ENCODE data around the gene OSM. TPM values are rescaled to one million over a fixed set of nuclear protein-coding genes. Genes with fewer than 3 reads are reported as not detected.

The OSM gene
- total and polyA plus RNA-seq, 2 donors (not counting 3 experiments of a cell fraction or from before 2014, with no cell fraction given): not detected

DNA sequence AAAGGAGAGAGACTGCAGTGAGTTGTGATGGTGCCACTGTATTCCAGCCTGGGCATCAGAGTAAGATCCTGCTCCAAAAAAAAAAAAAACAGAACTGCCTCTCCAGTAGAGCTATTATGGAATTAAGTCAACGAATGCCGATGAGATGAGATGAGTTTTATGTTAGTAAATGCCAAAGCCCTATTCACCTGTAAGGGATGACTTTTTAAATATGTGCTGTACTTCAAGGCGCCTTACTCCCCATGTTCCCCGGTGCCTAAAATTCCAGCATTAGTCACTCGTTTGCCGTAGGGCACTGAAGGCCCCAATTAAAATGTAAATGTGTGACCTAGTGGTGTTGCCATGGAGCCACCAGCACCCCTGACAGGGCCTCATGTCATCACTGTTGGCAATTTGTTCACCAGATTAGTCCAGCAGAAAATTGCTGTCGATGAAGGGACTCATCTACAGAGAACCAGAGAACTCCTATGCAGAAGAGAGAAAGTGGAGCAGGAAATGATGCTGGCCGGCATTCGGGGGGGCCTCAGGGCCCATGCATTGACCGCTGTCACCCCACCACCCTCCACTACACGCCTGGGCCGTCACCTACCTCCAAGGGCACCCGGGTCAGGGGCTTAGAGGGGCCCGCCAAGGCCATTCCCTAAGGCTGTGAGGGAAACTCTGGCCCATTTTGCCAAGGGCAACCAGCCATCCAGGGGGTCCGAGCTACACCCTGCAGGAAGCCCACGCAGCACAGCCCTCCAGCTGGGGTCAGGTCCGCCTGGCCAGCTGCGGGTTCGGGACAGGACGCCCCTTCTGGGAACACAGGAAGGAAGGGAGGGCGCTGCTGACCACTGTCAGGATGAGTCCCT is 37.9 kb downstream of the OSM start:
- CTCF ChIA-PET: no interaction called here

More for the DNA sequence above, 37.9 kb downstream of the OSM start:
- H3K36me3 ChIP-seq (ENCODE audit: control insufficient read depth in 2 of 2, extremely low read depth in 1 of 2, insufficient read depth in 2 of 2, low read length in 2 of 2): no peaks in the 10 kb centered on the region
- FAIRE-seq (no peak), DNase-seq (ENCODE audit: low read depth, low spot score) (no peak)
- POLR2A ChIA-PET: no interaction called here
- no peaks in the 10 kb centered on the region for H3K9me3 ChIP-seq (replicated peaks; ENCODE audit: control insufficient read depth, insufficient read depth, low read length)
- no peak overlapping the region for H3K4me2 ChIP-seq (ENCODE audit: insufficient read depth, low read length)
- no peak overlapping the region for H2AFZ ChIP-seq (ENCODE audit: low read depth, low read length)
- no peak overlapping the region for H3K27ac ChIP-seq (ENCODE audit: insufficient read depth, low read depth, low read length)
- H3K4me1 ChIP-seq (ENCODE audit: control insufficient read depth, extremely low read depth, insufficient read depth, low read length): no peaks in the 10 kb centered on the region
- no peaks in the 10 kb centered on the region for H3K9me1 ChIP-seq (replicated peaks; ENCODE audit: control insufficient read depth, extremely low read depth, insufficient read depth, low read length)
- TF ChIP-seq MYC (IDR thresholded peaks at IDR 0.05; ENCODE audit: low read depth, low read length) (no peak), GATA2 (IDR thresholded peaks at IDR 0.05; ENCODE audit: insufficient read depth, insufficient read length, low read depth, low read length) (no peak), FOS (IDR thresholded peaks at IDR 0.05; ENCODE audit: borderline replicate concordance, insufficient read depth, low read length) (no peak), POLR2A (IDR thresholded peaks at IDR 0.05; ENCODE audit: low read depth, low read length) (no peak), POLR2AphosphoS5 (IDR thresholded peaks at IDR 0.05; ENCODE audit: insufficient read depth, low read depth, low read length) (no peak), JUN (IDR thresholded peaks at IDR 0.05; ENCODE audit: borderline replicate concordance, insufficient read depth, insufficient read length, low read depth) (no peak), EZH2 (IDR thresholded peaks at IDR 0.05; ENCODE audit: borderline replicate concordance, low read depth, low read length, severe bottlenecking) (no peak)
- TF ChIP-seq, protein P1, sequence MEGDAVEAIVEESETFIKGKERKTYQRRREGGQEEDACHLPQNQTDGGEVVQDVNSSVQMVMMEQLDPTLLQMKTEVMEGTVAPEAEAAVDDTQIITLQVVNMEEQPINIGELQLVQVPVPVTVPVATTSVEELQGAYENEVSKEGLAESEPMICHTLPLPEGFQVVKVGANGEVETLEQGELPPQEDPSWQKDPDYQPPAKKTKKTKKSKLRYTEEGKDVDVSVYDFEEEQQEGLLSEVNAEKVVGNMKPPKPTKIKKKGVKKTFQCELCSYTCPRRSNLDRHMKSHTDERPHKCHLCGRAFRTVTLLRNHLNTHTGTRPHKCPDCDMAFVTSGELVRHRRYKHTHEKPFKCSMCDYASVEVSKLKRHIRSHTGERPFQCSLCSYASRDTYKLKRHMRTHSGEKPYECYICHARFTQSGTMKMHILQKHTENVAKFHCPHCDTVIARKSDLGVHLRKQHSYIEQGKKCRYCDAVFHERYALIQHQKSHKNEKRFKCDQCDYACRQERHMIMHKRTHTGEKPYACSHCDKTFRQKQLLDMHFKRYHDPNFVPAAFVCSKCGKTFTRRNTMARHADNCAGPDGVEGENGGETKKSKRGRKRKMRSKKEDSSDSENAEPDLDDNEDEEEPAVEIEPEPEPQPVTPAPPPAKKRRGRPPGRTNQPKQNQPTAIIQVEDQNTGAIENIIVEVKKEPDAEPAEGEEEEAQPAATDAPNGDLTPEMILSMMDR (IDR thresholded peaks at IDR 0.05; ENCODE audit: extremely low read depth in 1 of 2, insufficient read depth in 1 of 2, low read depth in 1 of 2, low read length in 2 of 2): no peak
- TF ChIP-seq, protein P2, sequence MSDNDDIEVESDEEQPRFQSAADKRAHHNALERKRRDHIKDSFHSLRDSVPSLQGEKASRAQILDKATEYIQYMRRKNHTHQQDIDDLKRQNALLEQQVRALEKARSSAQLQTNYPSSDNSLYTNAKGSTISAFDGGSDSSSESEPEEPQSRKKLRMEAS (IDR thresholded peaks at IDR 0.05; ENCODE audit: insufficient read depth, insufficient read length): no peak
- no peak overlapping the region for H3K4me3 ChIP-seq (replicated peaks in 1 of 3; ENCODE audit: insufficient read depth in 1 of 3, low read depth in 1 of 3, low read length in 3 of 3)
- intact Hi-C loops (cut with micrococcal nuclease): no loop called here
- dilution Hi-C loops (cut with MboI; ENCODE audit: extremely low pct_ligation_motif_present, low sequenced_read_pairs): no loop called here
- no peak overlapping the region for H3K9ac ChIP-seq (replicated peaks; ENCODE audit: extremely low read depth, insufficient read depth, low read length)
- H3K79me2 ChIP-seq (ENCODE audit: control insufficient read depth, insufficient read depth, low read length): no peaks in the 10 kb centered on the region
- H3K27me3 ChIP-seq (ENCODE audit: control insufficient read depth in 2 of 2, insufficient read depth in 2 of 2, low read length in 2 of 2): peaks cover 12 to 19% of the 10 kb centered on the region in 2 experiments
- BruUV-seq (replicated peaks): no TSS peak
- H4K20me1 ChIP-seq (replicated peaks; ENCODE audit: control insufficient read depth, extremely low read depth, insufficient read depth, low read length): no peaks in the 10 kb centered on the region

Measured in endothelial cell of umbilical vein (primary cell).